Spinal cord (tissue), 10 donors: ENCODE measurements around the gene MYO1B. TPM values are rescaled to one million over a fixed set of nuclear protein-coding genes. Genes with fewer than 3 reads are reported as not detected.
A peak's percentile ranks its signal among the peaks of the same experiment; 100 is the strongest.

Source experiments
- DNase-seq, 6 donors: peaks; one replicate each; pipeline versions ENCODE4 v3.0.0 to v3.0.0-alpha.2; 2013 to 2015; ENCODE audit warnings: low spot score in 6 of 6, low read depth in 4 of 6
- H3K27ac ChIP-seq: one replicate; pipeline ENCODE4 v1.5.1; 2013; ENCODE audit warnings: low read depth, low read length, control low read depth
- H3K27me3 ChIP-seq: one replicate; pipeline ENCODE4 v1.6.1; 2013; ENCODE audit warnings: low read length; ENCODE audit not compliant: control insufficient read depth, insufficient read depth
- H3K36me3 ChIP-seq: one replicate; pipeline ENCODE4 v1.6.1; 2013; ENCODE audit warnings: low read length; ENCODE audit not compliant: control insufficient read depth, insufficient read depth
- H3K4me1 ChIP-seq: one replicate; pipeline ENCODE4 v1.6.1; 2013; ENCODE audit warnings: low read length; ENCODE audit not compliant: control insufficient read depth, insufficient read depth
- H3K4me3 ChIP-seq: one replicate; pipeline ENCODE4 v1.5.1; 2013; ENCODE audit warnings: low read depth, low read length, control low read depth
- H3K9me3 ChIP-seq: one replicate; pipeline ENCODE4 v1.6.1; 2013; ENCODE audit warnings: low read length; ENCODE audit not compliant: control insufficient read depth, insufficient read depth
- WGBS: methylation state at CpG from one replicate; pipeline ENCODE4 v1.1.5; 2013; ENCODE audit warnings: missing lambda C conversion rate; ENCODE audit not compliant: insufficient coverage; 5-methylcytosine and 5-hydroxymethylcytosine counted together
- polyA plus RNA-seq, 2 donors: library from polyadenylated mRNA; unstranded; fragments of 120-200 nt; gene quantifications; one replicate each; pipeline ENCODE4 v1.2.1, GENCODE V29; 2013; ENCODE audit not compliant: insufficient read length in 2 of 2
- total RNA-seq, 2 donors: library from RNA; depleted of rRNA in 1 of 2; stranded (reverse); fragments of 120-200 nt in 1 of 2; fragments of >200 nt in 1 of 2; gene quantifications; one replicate each; pipeline versions ENCODE4 v1.2.3 to v1.2.4, GENCODE V29; 2013 to 2014
- donor health status: healthy.

The MYO1B gene
- total and polyA plus RNA-seq, 4 donors: 33.5 to 67.6 (median 54.5) TPM

DNA sequence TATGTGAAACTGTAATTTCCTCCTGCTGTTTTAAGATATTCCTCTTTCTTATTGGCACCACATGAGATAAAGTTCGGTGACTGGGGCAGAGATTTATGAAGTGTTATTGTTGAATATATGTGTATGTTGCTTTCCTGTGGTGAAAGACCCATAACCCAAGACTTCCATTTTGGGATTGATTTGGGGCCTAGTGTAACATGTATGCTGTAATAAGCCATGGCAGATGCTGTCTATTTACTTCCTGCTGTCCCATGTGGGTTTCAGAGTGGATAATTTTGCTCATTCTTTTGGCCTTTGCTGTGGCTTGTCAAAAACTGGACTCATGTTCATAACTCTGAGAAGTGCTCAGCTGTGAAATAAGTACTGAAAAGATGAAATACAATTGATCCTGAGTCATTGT is 10.8 kb upstream of the MYO1B start:
- Histone ChIP-seq H3K27ac (no peak overlapping the region), H3K36me3 (no peaks in the 10 kb centered on the region), H3K4me1 (peaks cover 4% of the 10 kb centered on the region), H3K9me3 (no peaks in the 10 kb centered on the region), H3K4me3 (no peak overlapping the region), H3K27me3 (no peaks in the 10 kb centered on the region)
- WGBS: no CpG with 5 or more reads among the region's 1 CpG
- DNase-seq: peak in 1 of 6 donors; percentile 49

DNA sequence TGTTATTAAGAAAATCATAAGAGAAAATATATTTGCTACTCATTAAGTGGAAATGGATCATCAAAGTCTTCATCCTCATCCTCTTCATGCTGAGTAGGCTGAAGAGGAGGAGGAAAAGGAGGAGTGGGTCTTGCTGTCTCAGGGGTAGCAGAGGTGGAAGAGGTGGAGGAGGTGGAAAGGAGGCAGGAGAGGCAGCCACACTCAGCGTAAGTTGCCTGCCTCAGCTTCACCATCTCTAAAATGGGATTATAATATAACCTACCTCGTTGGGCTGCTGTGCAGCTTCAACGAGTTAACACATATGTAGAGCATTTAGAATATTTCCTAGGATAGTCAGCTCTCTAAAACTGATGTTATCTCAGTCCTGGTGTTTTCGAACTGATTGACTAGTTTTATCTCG is 4.3 kb upstream of the MYO1B start:
- H3K4me1 ChIP-seq: peaks cover 3% of the 10 kb centered on the region
- no peaks in the 10 kb centered on the region for H3K9me3 ChIP-seq
- H3K27ac ChIP-seq: no peak overlapping the region
- no peaks in the 10 kb centered on the region for H3K36me3 ChIP-seq
- no peak overlapping the region for H3K4me3 ChIP-seq
- DNase-seq: no peak
- H3K27me3 ChIP-seq: no peaks in the 10 kb centered on the region
- 91% methylated on average over 2 of the region's 5 CpGs for WGBS

DNA sequence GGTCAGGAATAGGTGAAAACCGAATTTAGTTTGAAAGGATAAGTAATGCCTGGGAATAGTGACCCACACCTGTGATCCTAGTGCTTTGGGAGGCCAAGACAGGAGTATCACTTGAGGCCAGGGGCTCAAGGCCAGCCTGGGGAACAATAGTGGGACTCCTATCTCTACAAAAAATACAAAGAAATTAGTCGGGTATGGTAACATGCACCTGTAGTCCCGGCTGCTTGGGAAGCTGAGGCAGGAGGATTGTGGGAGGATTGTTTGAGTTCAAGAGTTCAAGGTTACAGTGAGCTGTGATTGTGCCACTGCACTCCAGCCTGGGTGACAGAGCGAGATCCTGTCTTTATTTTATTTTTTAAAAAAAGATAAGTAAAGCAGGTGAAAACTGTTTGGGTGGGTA is 3.8 kb upstream of the MYO1B start:
- no peak for DNase-seq
- H3K4me3 ChIP-seq: no peak overlapping the region

DNA sequence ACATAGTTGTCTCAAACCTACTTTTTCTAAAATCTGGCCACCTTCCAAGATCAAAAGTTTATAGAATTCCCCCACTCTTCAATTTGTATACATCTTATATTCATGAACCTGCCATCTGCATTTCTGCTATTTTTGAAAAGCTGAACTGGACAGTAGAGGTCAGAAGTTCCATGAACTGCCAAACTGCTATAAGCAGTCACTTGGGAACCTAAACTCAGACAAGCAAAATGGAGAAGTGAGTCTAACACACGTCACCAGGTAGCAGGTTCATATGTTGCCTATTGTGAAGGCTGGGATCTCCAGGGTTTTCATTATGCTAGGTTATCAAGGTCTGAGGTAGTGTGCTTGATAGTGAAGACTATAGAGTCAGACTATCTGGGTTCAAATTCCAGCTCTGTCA is 2.0 kb upstream of the MYO1B start:
- Histone ChIP-seq H3K4me3 (no peak overlapping the region), H3K4me1 (peaks cover 10% of the 10 kb centered on the region), H3K27me3 (no peaks in the 10 kb centered on the region), H3K36me3 (no peaks in the 10 kb centered on the region), H3K9me3 (no peaks in the 10 kb centered on the region), H3K27ac (no peak overlapping the region)
- WGBS: 78% methylated on average over 1 of the region's 1 CpG
- no peak for DNase-seq

More for the DNA sequence above, 3.8 kb upstream of the MYO1B start:
- Histone ChIP-seq H3K27me3 (no peaks in the 10 kb centered on the region), H3K27ac (no peak overlapping the region), H3K4me1 (peaks cover 6% of the 10 kb centered on the region), H3K36me3 (no peaks in the 10 kb centered on the region), H3K9me3 (no peaks in the 10 kb centered on the region)
- WGBS: 65% methylated on average over 3 of the region's 4 CpGs

GRCh38 chr2:191244350-191244749 is 854 bp upstream of the MYO1B start:
- H3K9me3 ChIP-seq: no peaks in the 10 kb centered on the region
- no peaks in the 10 kb centered on the region for H3K36me3 ChIP-seq
- no peak overlapping the region for H3K4me3 ChIP-seq
- H3K27ac ChIP-seq: no peak overlapping the region
- WGBS: no CpG with 5 or more reads among the region's 2 CpGs
- no peaks in the 10 kb centered on the region for H3K27me3 ChIP-seq
- no peak for DNase-seq
- H3K4me1 ChIP-seq: peaks cover 10% of the 10 kb centered on the region

DNA sequence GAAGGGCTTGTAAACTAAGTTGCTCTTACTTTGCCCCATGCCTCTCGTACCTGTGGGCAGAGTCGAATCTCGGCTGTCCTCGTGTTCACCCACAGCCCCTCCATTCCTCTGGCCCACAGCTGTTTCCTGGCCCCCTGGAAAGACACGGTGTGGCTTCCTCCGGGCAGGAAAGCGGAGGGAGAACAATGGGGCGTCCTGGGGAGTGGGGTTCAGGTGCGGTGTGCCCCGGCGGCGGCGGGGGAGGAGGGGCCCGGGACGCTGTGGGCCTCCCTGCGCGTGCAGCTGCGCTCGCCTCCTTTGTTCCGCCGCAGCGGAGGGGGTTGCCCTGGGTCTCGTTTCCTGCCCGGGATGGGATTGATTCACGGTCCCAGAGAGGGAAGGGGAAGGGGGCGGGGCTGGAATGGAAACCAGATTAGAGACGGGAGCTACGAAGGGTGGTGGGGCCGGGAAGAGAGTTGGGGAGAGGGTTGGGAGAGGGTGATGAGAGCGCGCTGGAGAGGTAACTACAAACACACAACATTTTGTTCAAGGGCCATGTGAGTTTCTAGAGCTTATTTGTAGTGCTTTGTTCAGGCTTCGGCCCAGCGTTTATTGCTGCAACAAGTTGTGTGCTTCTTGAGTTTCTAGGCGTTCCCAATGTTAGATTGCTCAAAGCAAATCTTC is 796 bp downstream of the MYO1B start:
- Histone ChIP-seq H3K27ac (peak overlapping the region; percentile 8), H3K27me3 (no peaks in the 10 kb centered on the region), H3K36me3 (no peaks in the 10 kb centered on the region), H3K4me1 (peaks cover 10% of the 10 kb centered on the region), H3K4me3 (peak overlapping the region; percentile 51), H3K9me3 (no peaks in the 10 kb centered on the region)
- peak in 2 of 6 donors; percentile 73 to 80 for DNase-seq
- 1% methylated on average over 22 of the region's 34 CpGs for WGBS

- H3K4me1 ChIP-seq: peaks cover 10% of the 10 kb centered on the region
- peak overlapping the region; percentile 8 for H3K27ac ChIP-seq
- H3K9me3 ChIP-seq: no peaks in the 10 kb centered on the region
- peak in 2 of 6 donors; percentile 28 to 54 for DNase-seq
- no peaks in the 10 kb centered on the region for H3K36me3 ChIP-seq
- WGBS: 27% methylated on average over 4 of the region's 6 CpGs
- no peaks in the 10 kb centered on the region for H3K27me3 ChIP-seq
- H3K4me3 ChIP-seq: peak overlapping the region; percentile 2
Observed at GRCh38 chr2:191246820-191247380, 1.7 kb downstream of the MYO1B start.

DNA sequence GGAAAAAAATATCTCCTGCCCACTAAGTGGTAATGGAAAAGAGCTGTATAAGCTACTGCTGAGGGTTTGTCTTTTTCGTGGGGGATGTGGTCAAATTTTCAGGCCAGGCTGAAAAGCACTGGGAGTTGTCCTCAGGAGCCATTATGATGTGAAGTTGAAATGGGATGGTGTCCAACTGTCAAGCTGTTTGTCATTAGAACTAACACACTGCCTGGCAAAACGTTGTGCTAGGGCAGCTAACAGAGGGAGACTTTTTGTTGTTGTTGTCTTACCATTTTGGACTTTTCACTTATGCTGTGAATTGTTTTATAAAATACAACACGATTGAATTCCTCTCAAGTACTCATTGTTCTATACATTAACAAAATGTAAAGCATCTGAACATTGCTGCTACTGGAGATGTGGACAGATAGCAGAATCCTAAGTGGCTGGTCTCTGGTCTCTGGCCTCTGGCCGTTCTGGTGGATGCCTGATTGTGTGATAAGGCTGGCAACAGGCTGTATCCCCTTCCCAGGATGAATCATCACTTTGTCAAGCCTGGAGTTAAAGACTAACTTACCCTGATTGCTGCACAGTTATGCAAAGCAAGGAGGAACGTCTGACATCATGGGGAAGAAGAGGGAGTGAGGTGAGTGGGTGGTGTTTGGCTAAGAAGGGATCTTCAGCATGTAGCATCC is 2.3 kb downstream of the MYO1B start:
- WGBS: 41% methylated on average over 3 of the region's 5 CpGs
- Histone ChIP-seq H3K36me3 (no peaks in the 10 kb centered on the region), H3K4me3 (peak overlapping the region; percentile 2), H3K27me3 (no peaks in the 10 kb centered on the region), H3K9me3 (no peaks in the 10 kb centered on the region), H3K27ac (no peak overlapping the region), H3K4me1 (peaks cover 10% of the 10 kb centered on the region)
- DNase-seq: peak in 2 of 6 donors; percentile 26 to 41

- H3K27ac ChIP-seq: no peak overlapping the region
- no peak overlapping the region for H3K4me3 ChIP-seq
- WGBS: 50% methylated on average over 1 of the region's 2 CpGs
- H3K9me3 ChIP-seq: no peaks in the 10 kb centered on the region
- no peak for DNase-seq
- no peaks in the 10 kb centered on the region for H3K27me3 ChIP-seq
- H3K4me1 ChIP-seq: peaks cover 10% of the 10 kb centered on the region
- no peaks in the 10 kb centered on the region for H3K36me3 ChIP-seq
Observed at GRCh38 chr2:191249156-191249813, 4.1 kb downstream of the MYO1B start.
